DND-41 (cell line): ENCODE results near the gene ANKMY1.
"Not testable (repeated sequence)": the region's sequence is repeated elsewhere in the genome, so short reads cannot be mapped to it uniquely, and the experiment has no call there.

Experiments used
- ATAC-seq: fragments of 200-7000 bp; cut with Tn5 transposase; 3 replicates; pipeline ENCODE4 v1.9.1; 2021; ENCODE audit warnings: low read depth; ENCODE audit not compliant: insufficient read depth
- DNase-seq: peaks from one replicate; pipeline ENCODE4 v3.0.0-alpha.2; 2020
- H2AFZ ChIP-seq: 2 replicates; pipeline ENCODE4 v1.6.0; 2012; ENCODE audit warnings: low read depth, low read length
- H3K27ac ChIP-seq: 2 replicates; pipeline ENCODE4 v1.5.1; 2012; ENCODE audit warnings: low read length, inconsistent platforms
- H3K27me3 ChIP-seq: fragments of 200-600 bp; sonication (generic); 2 replicates; pipeline ENCODE4 v1.6.0; 2012; ENCODE audit warnings: low read length, mild to moderate bottlenecking, inconsistent platforms; ENCODE audit not compliant: insufficient read depth, poor library complexity
- H3K36me3 ChIP-seq: 2 replicates; pipeline ENCODE4 v1.5.1; 2012; ENCODE audit warnings: low read length, inconsistent platforms; ENCODE audit not compliant: insufficient read depth
- H3K4me1 ChIP-seq: 2 replicates; pipeline ENCODE4 v1.5.1; 2012; ENCODE audit warnings: mild to moderate bottlenecking, low read length; ENCODE audit not compliant: insufficient read depth
- H3K4me2 ChIP-seq: 2 replicates; pipeline ENCODE4 v1.6.0; 2012; ENCODE audit warnings: mild to moderate bottlenecking, moderate library complexity, low read length, inconsistent platforms; ENCODE audit not compliant: insufficient read depth
- H3K4me3 ChIP-seq, 2 experiments: fragments of 200-600 bp in 1 of 2; shearing (Covaris generic) in 1 of 2; 2 replicates each; pipeline ENCODE4 v1.5.1; 2012 to 2016; ENCODE audit warnings: inconsistent platforms in 2 of 2, low read length in 2 of 2, mild to moderate bottlenecking in 2 of 2, low read depth in 1 of 2, moderate library complexity in 1 of 2
- H3K79me2 ChIP-seq: 2 replicates; pipeline ENCODE4 v1.6.0; 2012; ENCODE audit warnings: low read length, inconsistent platforms; ENCODE audit not compliant: insufficient read depth
- H3K9ac ChIP-seq: 2 replicates; pipeline ENCODE4 v1.6.0; 2012; ENCODE audit warnings: low read depth, mild to moderate bottlenecking, inconsistent platforms, low read length, moderate library complexity
- H3K9me3 ChIP-seq: 2 replicates; pipeline ENCODE4 v1.5.1; 2012; ENCODE audit warnings: low read length, moderate library complexity, mild to moderate bottlenecking, inconsistent platforms; ENCODE audit not compliant: insufficient read depth, severe bottlenecking
- H4K20me1 ChIP-seq: 2 replicates; pipeline ENCODE4 v1.6.0; 2012; ENCODE audit warnings: low read length; ENCODE audit not compliant: insufficient read depth
- EZH2 ChIP-seq: IDR thresholded peaks from 3 replicates; pipeline ENCODE4 v1.6.1; 2012; ENCODE audit warnings: borderline replicate concordance, low read depth, mild to moderate bottlenecking, moderate library complexity, low read length, inconsistent platforms; ENCODE audit not compliant: severe bottlenecking
- TF ChIP-seq, protein P1 (sequence below): IDR thresholded peaks from 2 replicates; pipeline ENCODE4 v1.5.1; 2012; ENCODE audit warnings: borderline replicate concordance, low read length, moderate library complexity, mild to moderate bottlenecking; ENCODE audit not compliant: poor library complexity, severe bottlenecking; ENCODE audit errors: extremely low read depth

The ANKMY1 gene

GRCh38 chr2:240524963-240525718, 32.6 kb downstream of the ANKMY1 start:
- Histone ChIP-seq H3K4me3 (no peak overlapping the region), H2AFZ (no peak overlapping the region), H3K4me2 (no peak overlapping the region), H3K9ac (no peak overlapping the region), H4K20me1 (no peaks in the 10 kb centered on the region), H3K79me2 (no peaks in the 10 kb centered on the region), H3K27ac (no peak overlapping the region), H3K9me3 (peaks cover 40% of the 10 kb centered on the region), H3K36me3 (peaks cover 84% of the 10 kb centered on the region), H3K27me3 (no peaks in the 10 kb centered on the region), H3K4me1 (no peaks in the 10 kb centered on the region)
- TF ChIP-seq, protein P1, sequence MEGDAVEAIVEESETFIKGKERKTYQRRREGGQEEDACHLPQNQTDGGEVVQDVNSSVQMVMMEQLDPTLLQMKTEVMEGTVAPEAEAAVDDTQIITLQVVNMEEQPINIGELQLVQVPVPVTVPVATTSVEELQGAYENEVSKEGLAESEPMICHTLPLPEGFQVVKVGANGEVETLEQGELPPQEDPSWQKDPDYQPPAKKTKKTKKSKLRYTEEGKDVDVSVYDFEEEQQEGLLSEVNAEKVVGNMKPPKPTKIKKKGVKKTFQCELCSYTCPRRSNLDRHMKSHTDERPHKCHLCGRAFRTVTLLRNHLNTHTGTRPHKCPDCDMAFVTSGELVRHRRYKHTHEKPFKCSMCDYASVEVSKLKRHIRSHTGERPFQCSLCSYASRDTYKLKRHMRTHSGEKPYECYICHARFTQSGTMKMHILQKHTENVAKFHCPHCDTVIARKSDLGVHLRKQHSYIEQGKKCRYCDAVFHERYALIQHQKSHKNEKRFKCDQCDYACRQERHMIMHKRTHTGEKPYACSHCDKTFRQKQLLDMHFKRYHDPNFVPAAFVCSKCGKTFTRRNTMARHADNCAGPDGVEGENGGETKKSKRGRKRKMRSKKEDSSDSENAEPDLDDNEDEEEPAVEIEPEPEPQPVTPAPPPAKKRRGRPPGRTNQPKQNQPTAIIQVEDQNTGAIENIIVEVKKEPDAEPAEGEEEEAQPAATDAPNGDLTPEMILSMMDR: no peak
- no peak for TF ChIP-seq EZH2
- DNase-seq (peak; percentile 1), ATAC-seq (no peak)

DNA sequence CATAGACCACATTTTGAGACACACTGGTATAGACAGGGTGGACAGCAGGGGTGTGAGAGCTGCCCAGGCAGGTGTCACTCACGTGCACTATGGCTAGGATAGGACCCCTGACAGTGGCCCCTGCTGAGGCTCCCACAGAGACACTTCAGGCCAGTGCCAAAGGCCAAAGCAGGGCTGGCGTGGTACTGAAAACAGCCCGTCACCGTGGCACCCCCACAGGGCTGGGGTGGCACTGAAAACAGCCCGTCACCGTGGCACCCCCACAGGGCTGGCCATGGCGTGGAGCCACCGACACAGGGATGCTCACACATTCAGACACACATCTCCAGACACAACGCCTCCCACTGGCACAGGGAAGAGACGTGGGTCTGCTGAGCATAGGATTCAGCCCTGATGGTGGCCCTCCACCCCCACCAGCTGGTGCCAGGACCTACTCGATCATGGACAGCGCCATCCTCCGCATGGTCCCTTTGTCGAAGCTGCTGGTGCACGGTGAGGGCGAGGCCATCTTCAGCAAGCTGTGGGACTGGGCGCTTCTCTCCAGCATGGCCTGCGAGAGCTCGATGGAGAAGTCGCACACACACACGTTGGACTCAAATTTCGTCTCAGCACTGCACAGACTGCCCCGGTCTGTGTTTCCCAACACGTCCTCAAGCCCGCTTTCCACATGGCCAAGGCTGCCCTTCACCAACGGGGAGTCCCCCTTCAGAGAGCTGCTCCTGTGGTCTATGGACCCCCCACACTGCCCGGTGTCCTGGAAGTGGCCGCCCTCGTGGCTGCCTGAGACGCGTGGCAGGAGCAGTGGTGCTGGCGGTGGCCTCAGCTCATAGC, 34.1 kb downstream of the ANKMY1 start:
- H3K79me2 ChIP-seq: no peaks in the 10 kb centered on the region
- peaks cover 79% of the 10 kb centered on the region for H3K36me3 ChIP-seq
- H3K4me3 ChIP-seq: no peak overlapping the region
- TF ChIP-seq EZH2: no peak
- TF ChIP-seq, protein P1: no peak
- DNase-seq (peak; percentile 3), ATAC-seq (no peak)
- H3K4me1 ChIP-seq: no peaks in the 10 kb centered on the region
- H4K20me1 ChIP-seq: no peaks in the 10 kb centered on the region
- H3K27me3 ChIP-seq: no peaks in the 10 kb centered on the region
- peaks cover 35% of the 10 kb centered on the region for H3K9me3 ChIP-seq
- H3K9ac ChIP-seq: no peak overlapping the region
- H2AFZ ChIP-seq: no peak overlapping the region
- H3K27ac ChIP-seq: no peak overlapping the region
- H3K4me2 ChIP-seq: no peak overlapping the region

DNA sequence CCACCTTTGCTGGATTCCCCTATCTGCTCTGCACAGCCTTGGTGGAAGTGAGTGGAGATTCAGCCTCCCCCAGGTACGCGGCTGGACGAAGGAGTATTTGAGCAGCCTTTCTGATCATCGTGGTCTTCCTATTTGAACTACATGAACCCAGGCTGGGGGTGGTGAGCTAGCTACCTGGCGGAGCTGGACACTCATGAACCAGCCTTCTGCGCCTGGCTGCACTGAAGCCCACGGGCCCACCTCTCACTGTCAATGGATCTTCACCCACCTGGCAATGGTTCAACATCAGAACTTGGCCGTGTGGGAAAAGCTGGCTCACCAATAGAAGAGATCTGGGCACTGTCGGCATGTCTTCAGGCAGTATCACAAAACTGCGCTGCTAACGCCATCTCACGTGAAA, 35.4 kb downstream of the ANKMY1 start:
- Histone ChIP-seq H3K9ac (no peak overlapping the region), H3K79me2 (no peaks in the 10 kb centered on the region), H3K4me2 (no peak overlapping the region), H3K27me3 (no peaks in the 10 kb centered on the region), H3K4me1 (no peaks in the 10 kb centered on the region), H3K27ac (no peak overlapping the region), H2AFZ (no peak overlapping the region), H4K20me1 (no peaks in the 10 kb centered on the region), H3K4me3 (no peak overlapping the region), H3K36me3 (peaks cover 77% of the 10 kb centered on the region), H3K9me3 (peaks cover 31% of the 10 kb centered on the region)
- no peak for ATAC-seq
- no peak for TF ChIP-seq EZH2
- TF ChIP-seq, protein P1: no peak
- DNase-seq: no peak

GRCh38 chr2:240521885-240522284, 35.9 kb downstream of the ANKMY1 start:
- not testable (repeated sequence) for H3K79me2 ChIP-seq

More at GRCh38 chr2:240521885-240522284, 35.9 kb downstream of the ANKMY1 start:
- H4K20me1 ChIP-seq, H3K4me2 ChIP-seq, H2AFZ ChIP-seq, H3K9ac ChIP-seq, ATAC-seq, H3K27me3 ChIP-seq, H3K4me3 ChIP-seq, H3K27ac ChIP-seq, DNase-seq, H3K4me1 ChIP-seq: not testable (repeated sequence)
- Histone ChIP-seq H3K9me3 (peaks cover 26% of the 10 kb centered on the region), H3K36me3 (peaks cover 72% of the 10 kb centered on the region)
